A549 treated with CORT108297 at 1 μM for 4 hours (cell line): ENCODE measurements around the gene TMEM225B. TPM values are rescaled to one million over a fixed set of nuclear protein-coding genes. Genes with fewer than 3 reads are reported as not detected.

Experiments
- total RNA-seq: library from RNA; stranded (reverse); fragments of 200-300 nt; extraction: Qiagen RNA extraction; gene quantifications from 5 replicates; pipeline ENCODE4 v1.2.3, GENCODE V29; 2022

Gene TMEM225B, protein sequence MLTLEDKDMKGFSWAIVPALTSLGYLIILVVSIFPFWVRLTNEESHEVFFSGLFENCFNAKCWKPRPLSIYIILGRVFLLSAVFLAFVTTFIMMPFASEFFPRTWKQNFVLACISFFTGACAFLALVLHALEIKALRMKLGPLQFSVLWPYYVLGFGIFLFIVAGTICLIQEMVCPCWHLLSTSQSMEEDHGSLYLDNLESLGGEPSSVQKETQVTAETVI
- 0.78 to 1.5 TPM (median 1.3 TPM) in 5 replicates for total RNA-seq

DNA sequence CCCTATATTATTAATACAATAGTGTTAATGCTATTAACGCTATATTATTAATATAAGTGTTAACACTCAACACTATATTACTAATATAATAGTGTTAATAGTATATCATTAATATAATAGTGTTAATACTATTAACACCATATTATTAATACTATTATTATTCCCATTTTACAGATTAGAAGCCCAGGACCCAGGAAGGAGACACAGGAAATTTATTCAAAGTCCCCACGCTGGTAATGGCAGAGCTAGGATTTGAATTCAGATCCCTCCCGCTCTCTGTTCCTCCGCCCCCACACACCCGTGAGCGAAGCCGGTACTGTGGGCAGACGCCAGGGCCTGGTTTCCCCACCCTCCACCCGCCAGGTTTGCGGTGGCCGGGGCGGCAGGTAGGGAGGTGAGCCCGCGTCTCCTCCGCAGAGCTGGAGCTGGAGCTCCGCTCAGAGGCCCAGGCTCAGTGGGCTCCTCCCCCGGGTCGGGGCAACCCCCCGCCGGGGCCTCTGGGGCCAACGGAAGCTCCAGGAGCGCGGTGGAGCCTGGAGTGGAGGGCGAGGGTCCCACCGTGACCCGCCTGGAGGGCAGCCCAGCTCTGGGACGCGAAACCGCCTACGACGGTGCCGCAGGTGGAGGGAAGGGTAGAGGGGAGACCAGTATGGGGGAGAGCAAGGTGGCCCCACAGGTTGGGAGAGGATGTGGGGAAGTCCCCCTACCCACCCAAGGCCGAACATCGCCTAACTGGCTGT, at the start of gene TMEM225B:
Gene TMEM225B (plus strand): TSS at position 506 of the 740 bp plus-strand sequence. CDS start 6,122 bp downstream, outside the sequence.

DNA sequence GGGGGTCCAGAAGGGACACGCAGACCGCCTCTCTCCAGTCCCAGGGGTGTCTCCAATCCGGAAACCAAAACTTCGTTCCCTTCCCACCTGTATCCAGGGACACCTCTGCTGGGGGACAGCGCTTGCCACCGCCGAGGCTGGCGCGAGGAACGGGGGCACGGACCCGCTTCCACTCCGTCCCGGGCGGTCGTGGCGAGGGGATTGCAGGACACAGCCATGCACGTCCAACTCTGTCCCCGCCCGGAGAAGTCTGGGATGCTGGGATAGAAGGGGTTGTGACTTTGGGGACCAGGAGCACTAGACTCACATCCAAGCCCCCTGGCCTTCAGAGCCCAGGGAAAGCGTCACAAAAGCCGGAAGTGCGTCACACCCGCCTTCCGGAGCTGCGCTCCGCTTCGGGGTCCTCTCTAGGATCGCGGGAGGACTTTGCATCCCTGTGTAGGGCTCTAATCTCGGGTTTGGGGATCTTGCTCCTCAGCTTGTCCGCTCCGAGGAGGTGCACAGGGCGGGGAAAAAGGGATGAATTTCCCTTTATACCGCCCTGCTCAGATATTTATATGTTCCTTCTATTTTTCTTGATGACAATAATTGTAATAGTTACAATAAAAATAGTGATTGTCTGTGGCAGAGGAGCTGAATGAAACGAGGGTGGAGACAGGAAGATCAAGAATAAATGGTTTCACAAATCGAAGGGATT, 46.2 kb upstream of the TMEM225B start, which contains the start of gene FAM200A:
Gene FAM200A (minus strand): TSS at position 348 of the 697 bp plus-strand sequence. CDS start 3,707 bp downstream, outside the sequence.

DNA sequence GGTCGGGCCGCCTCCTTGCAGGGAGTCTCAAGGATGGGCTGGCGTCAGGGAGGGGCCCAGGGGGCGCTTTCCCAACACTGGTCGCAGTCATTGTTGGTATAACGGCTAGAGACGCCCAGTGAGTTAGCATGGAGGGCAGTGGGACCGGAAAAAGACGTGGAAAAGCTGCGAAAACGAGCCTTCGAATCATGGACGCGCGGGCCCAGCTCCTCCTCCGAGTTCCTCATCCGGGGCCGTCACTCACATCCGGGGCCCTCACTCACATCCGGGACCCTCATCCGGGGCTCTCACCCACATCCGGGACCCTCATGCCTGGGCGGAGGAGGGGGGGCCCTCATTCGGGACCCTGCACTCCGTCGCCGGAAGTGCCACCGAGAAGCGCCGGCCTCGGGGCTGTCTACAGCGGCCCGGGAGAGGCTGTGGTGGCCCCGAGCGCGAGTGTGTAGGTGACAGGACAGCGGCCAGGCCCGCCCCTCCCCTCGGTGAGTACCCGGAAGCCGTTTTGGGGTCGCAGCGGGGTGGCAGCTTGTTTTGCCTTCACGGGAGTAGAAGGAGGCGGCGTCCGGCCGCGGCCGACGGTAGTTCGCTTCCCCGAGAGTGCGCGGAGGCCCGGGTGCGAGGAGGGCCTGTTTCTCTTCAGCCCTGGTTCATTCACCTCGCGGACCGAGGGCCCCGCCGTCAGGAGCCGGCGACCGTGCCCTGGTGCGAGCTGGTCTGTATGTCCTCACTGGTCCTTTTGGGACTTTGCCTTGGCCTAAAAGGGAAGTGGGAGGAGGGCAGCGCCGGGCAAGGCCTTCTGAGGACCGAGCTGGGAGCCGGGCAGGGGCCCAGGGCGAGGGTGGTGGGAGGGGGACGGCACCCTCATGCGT, 39.5 kb upstream of the TMEM225B start, which contains the start of gene ZNF655:
Gene ZNF655 (plus strand): TSS at position 337 of the 869 bp plus-strand sequence. CDS start 1,918 bp downstream, outside the sequence.

DNA sequence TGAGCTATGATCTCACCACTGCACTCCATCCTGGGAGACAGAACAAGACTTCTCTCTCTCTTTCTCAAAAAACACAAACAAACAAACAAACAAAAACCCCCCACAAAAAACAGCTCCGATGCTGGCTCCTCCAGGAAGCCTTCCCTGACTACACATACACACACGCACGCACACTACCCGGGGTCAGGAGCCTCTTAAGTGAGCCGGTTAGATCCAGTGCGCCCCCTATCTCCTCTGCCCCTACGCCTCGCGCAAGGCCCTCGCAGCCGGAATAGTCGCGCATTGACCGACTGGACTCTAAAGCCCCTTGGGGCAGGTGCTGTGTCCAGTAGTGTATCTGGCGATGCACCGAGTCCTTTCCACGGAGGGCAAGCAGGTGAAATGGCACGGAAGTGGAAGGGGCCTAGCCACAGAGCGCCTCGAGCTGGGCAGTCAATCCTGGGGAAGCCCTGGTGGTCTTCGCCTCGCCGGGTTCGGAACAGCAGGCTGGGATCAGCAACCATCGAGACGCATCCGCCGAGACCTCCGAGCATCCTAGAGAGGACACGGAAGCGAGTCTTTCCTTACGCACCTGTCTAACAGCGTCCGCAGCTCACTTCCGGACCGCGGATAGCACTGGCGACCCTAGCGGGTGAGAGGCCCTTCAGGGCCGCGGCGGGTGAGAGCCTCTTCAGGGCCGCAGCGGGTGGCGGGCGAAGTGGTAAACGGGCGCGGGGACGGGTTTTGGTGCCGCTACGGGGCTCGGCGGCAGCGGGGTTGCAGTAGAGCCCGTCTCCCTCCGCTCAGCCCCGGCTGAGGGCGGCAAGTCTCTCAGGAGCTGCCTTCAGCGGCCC, 18.5 kb downstream of the TMEM225B start, which contains the start of gene ZSCAN25:
Gene ZSCAN25 (plus strand): TSS at position 588 of the 833 bp plus-strand sequence. CDS start 2,661 bp downstream, outside the sequence.

Other genes with a start within 250 kb of the TMEM225B start
- 287 to 301 TPM (median 297 TPM) in 5 replicates for gene ARPC1B, start 223.5 kb upstream of the TMEM225B start, total RNA-seq
- gene PDAP1, start 189.7 kb upstream of the TMEM225B start, total RNA-seq, result 167 to 202 TPM (median 181 TPM) in 5 replicates
- 134 to 158 TPM (median 145 TPM) in 5 replicates for gene BUD31, start 189.3 kb upstream of the TMEM225B start, total RNA-seq
- gene PTCD1, start 159.5 kb upstream of the TMEM225B start, total RNA-seq, result 5.9 to 7.9 TPM (median 6.5 TPM) in 5 replicates
- 30.1 to 48.5 TPM (median 44.6 TPM) in 5 replicates for gene CPSF4, start 159.3 kb upstream of the TMEM225B start, total RNA-seq
- 872 to 1,418 TPM (median 915 TPM) in 5 replicates for gene ATP5MF, start 132.1 kb upstream of the TMEM225B start, total RNA-seq
- gene ZNF789, start 125.4 kb upstream of the TMEM225B start, total RNA-seq, result 7.3 to 10.1 TPM (median 8.4 TPM) in 5 replicates
- gene ZNF394, start 98.0 kb upstream of the TMEM225B start, total RNA-seq, result 16.9 to 19.4 TPM (median 18.1 TPM) in 5 replicates
- 7.8 to 9.9 TPM (median 9.5 TPM) in 5 replicates for gene ZKSCAN5, start 93.6 kb upstream of the TMEM225B start, total RNA-seq
- 5.8 to 6.6 TPM (median 6.3 TPM) in 5 replicates for gene FAM200A, start 46.2 kb upstream of the TMEM225B start, total RNA-seq
- gene ZNF655, start 39.6 kb upstream of the TMEM225B start, total RNA-seq, result 56.3 to 60.1 TPM (median 57.7 TPM) in 5 replicates
- 7.8 to 9.4 TPM (median 8.7 TPM) in 5 replicates for gene ZSCAN25, start 18.7 kb downstream of the TMEM225B start, total RNA-seq
- gene CYP3A5, start 81.7 kb downstream of the TMEM225B start, total RNA-seq, result 1.3 to 2.5 TPM (median 1.9 TPM) in 5 replicates
- gene CYP3A7, start 136.9 kb downstream of the TMEM225B start, total RNA-seq, result 0.06 TPM in 1 of 5 replicates, not detected in the others
- 0.05 TPM in 1 of 5 replicates, not detected in the others for gene CYP3A4, start 185.9 kb downstream of the TMEM225B start, total RNA-seq
- gene CYP3A43, start 229.7 kb downstream of the TMEM225B start, total RNA-seq, result not detected in 5 replicates